Neural progenitor cell (in vitro differentiated cells): ENCODE results near the gene UHRF1.

Experiments used
- CTCF ChIP-seq: fragments of 200-600 bp; sonication (generic); IDR thresholded peaks from 2 replicates; pipeline ENCODE4 v1.5.1; 2017; ENCODE audit warnings: antibody characterized with exemption, mild to moderate bottlenecking
- EZH2 ChIP-seq: fragments of 200-600 bp; sonication (generic); IDR thresholded peaks from 2 replicates; pipeline ENCODE4 v1.6.1; 2017; ENCODE audit warnings: antibody characterized with exemption, mild to moderate bottlenecking, moderate library complexity
- EZH2phosphoT487 ChIP-seq: fragments of 200-600 bp; sonication (generic); IDR thresholded peaks from 2 replicates; pipeline ENCODE4 v1.6.1; 2017; ENCODE audit warnings: antibody characterized with exemption

GRCh38 chr19:4983346-4984105, 74.2 kb downstream of the UHRF1 start:
- no peak for TF ChIP-seq EZH2
- no peak for TF ChIP-seq CTCF
- TF ChIP-seq EZH2phosphoT487 = no peak
